Measurements from ENCODE around the gene NGF.

The NGF gene

GRCh38 chr1:115266729-115267421, 71.2 kb downstream of the NGF start:
- H3K27ac ChIP-seq: no peak overlapping the region
- TF ChIP-seq ZFX (IDR thresholded peaks at IDR 0.05; ENCODE audit: borderline replicate concordance) (no peak), CTCF (IDR thresholded peaks at IDR 0.05) (no peak)

GRCh38 chr1:115265099-115265498, 73.0 kb downstream of the NGF start:
- H3K27ac ChIP-seq: no peak overlapping the region
- no peak for TF ChIP-seq CTCF (IDR thresholded peaks at IDR 0.05)
- TF ChIP-seq ZFX (IDR thresholded peaks at IDR 0.05; ENCODE audit: borderline replicate concordance): no peak

GRCh38 chr1:115262886-115263285, 75.2 kb downstream of the NGF start:
- no peak for TF ChIP-seq ZFX (IDR thresholded peaks at IDR 0.05; ENCODE audit: borderline replicate concordance)
- TF ChIP-seq CTCF (IDR thresholded peaks at IDR 0.05): no peak
- no peak overlapping the region for H3K27ac ChIP-seq

- no peak for TF ChIP-seq ZFX (IDR thresholded peaks at IDR 0.05; ENCODE audit: borderline replicate concordance)
- no peak for TF ChIP-seq CTCF (IDR thresholded peaks at IDR 0.05)
- H3K27ac ChIP-seq: no peak overlapping the region
Observed at GRCh38 chr1:115261496-115261895, 76.6 kb downstream of the NGF start.

- TF ChIP-seq ZFX (IDR thresholded peaks at IDR 0.05; ENCODE audit: borderline replicate concordance): no peak
- no peak for TF ChIP-seq CTCF (IDR thresholded peaks at IDR 0.05)
- H3K27ac ChIP-seq: no peak overlapping the region
Observed at GRCh38 chr1:115258302-115258866, 79.7 kb downstream of the NGF start.

- no peak overlapping the region for H3K27ac ChIP-seq
- TF ChIP-seq ZFX (IDR thresholded peaks at IDR 0.05; ENCODE audit: borderline replicate concordance): no peak
- TF ChIP-seq CTCF (IDR thresholded peaks at IDR 0.05): no peak
Observed at GRCh38 chr1:115257591-115257990, 80.5 kb downstream of the NGF start.

- TF ChIP-seq ZFX (IDR thresholded peaks at IDR 0.05; ENCODE audit: borderline replicate concordance): no peak
- TF ChIP-seq CTCF (IDR thresholded peaks at IDR 0.05): no peak
- H3K27ac ChIP-seq: no peak overlapping the region
Observed at GRCh38 chr1:115255154-115255553, 82.9 kb downstream of the NGF start.

Measured in 22Rv1 (cell line).